GM18867 (cell line): ENCODE data around the gene LHX4.

ENCODE experiments used
- ATAC-seq: cut with Tn5 transposase; IDR thresholded peaks from one replicate; pipeline ENCODE4 v1.9.1; 2021; ENCODE audit warnings: mild to moderate bottlenecking, moderate library complexity; ENCODE audit not compliant: unreplicated experiment

LHX4 gene

GRCh38 chr1:180294711-180295110, 64.6 kb downstream of the LHX4 start:
- no peak for ATAC-seq

- no peak for ATAC-seq
Measured at GRCh38 chr1:180295999-180296398, 65.9 kb downstream of the LHX4 start.

GRCh38 chr1:180299479-180300221, 69.6 kb downstream of the LHX4 start:
- no peak for ATAC-seq

- ATAC-seq = no peak
Measured at GRCh38 chr1:180301135-180301742, 71.2 kb downstream of the LHX4 start.

GRCh38 chr1:180309338-180309737, 79.3 kb downstream of the LHX4 start:
- no peak for ATAC-seq

- no peak for ATAC-seq
Measured at GRCh38 chr1:180310095-180310494, 80.0 kb downstream of the LHX4 start.

- no peak for ATAC-seq
Measured at GRCh38 chr1:180311011-180311730, 81.1 kb downstream of the LHX4 start.

- no peak for ATAC-seq
Measured at GRCh38 chr1:180312926-180313325, 82.9 kb downstream of the LHX4 start.

- ATAC-seq = no peak
Measured at GRCh38 chr1:180327089-180327488, 97.0 kb downstream of the LHX4 start.
